Hematopoietic multipotent progenitor cell (in vitro differentiated cells): ENCODE measurements around the gene NEDD4L. TPM values are rescaled to one million over a fixed set of nuclear protein-coding genes. Genes with fewer than 3 reads are reported as not detected.
"Not testable (repeated sequence)": the region's sequence is repeated elsewhere in the genome, so short reads cannot be mapped to it uniquely, and the experiment has no call there.

ENCODE experiments used
- DNase-seq, 3 donors: peaks; one replicate each; pipeline ENCODE4 v3.0.0-alpha.2; 2011 to 2015; ENCODE audit warnings: low read depth in 2 of 3, low spot score in 2 of 3
- total RNA-seq: library from RNA; depleted of rRNA; stranded (reverse); fragments of >200 nt; gene quantifications from one replicate; pipeline ENCODE4 v1.2.3, GENCODE V29; 2012

Gene NEDD4L
- total RNA-seq, 1 donor = 14.5 TPM

GRCh38 chr18:58254873-58255511, 211.0 kb downstream of the NEDD4L start:
- DNase-seq = no peak

- no peak for DNase-seq
These were observed 211.8 kb downstream of the NEDD4L start for GRCh38 chr18:58255701-58256311.

- no peak for DNase-seq
These were observed 212.5 kb downstream of the NEDD4L start for GRCh38 chr18:58256316-58257080.

GRCh38 chr18:58257461-58257860, 213.4 kb downstream of the NEDD4L start:
- peak in 1 of 3 donors; percentile 23 for DNase-seq

GRCh38 chr18:58258692-58259342, 214.8 kb downstream of the NEDD4L start:
- no peak for DNase-seq

- peak in 2 of 3 donors; percentile 34 to 65 for DNase-seq
These were observed 219.3 kb downstream of the NEDD4L start for GRCh38 chr18:58263055-58263957.

- no peak for DNase-seq
These were observed 220.0 kb downstream of the NEDD4L start for GRCh38 chr18:58264075-58264474.

GRCh38 chr18:58264840-58265239, 220.8 kb downstream of the NEDD4L start:
- no peak for DNase-seq

GRCh38 chr18:58265489-58265888, 221.5 kb downstream of the NEDD4L start:
- not testable (repeated sequence) for DNase-seq

- DNase-seq = no peak
These were observed 222.3 kb downstream of the NEDD4L start for GRCh38 chr18:58266291-58266690.

- DNase-seq = no peak
These were observed 223.5 kb downstream of the NEDD4L start for GRCh38 chr18:58267493-58267892.

GRCh38 chr18:58268849-58269248, 224.8 kb downstream of the NEDD4L start:
- no peak for DNase-seq

GRCh38 chr18:58269931-58270330, 225.9 kb downstream of the NEDD4L start:
- no peak for DNase-seq

- no peak for DNase-seq
These were observed 226.4 kb downstream of the NEDD4L start for GRCh38 chr18:58270396-58270795.

GRCh38 chr18:58271770-58272169, 227.7 kb downstream of the NEDD4L start:
- DNase-seq = no peak

- DNase-seq = no peak
These were observed 228.2 kb downstream of the NEDD4L start for GRCh38 chr18:58272209-58272608.

- no peak for DNase-seq
These were observed 228.9 kb downstream of the NEDD4L start for GRCh38 chr18:58272779-58273435.

GRCh38 chr18:58275176-58275575, 231.2 kb downstream of the NEDD4L start:
- no peak for DNase-seq

GRCh38 chr18:58276789-58277739, 233.0 kb downstream of the NEDD4L start:
- DNase-seq = no peak
